Astrocyte of the spinal cord (primary cell): ENCODE measurements around the gene KHK.

Experiments
- DNase-seq: peaks from one replicate; pipeline ENCODE4 v3.0.0; 2011; ENCODE audit warnings: low read depth, low spot score
- H3K4me3 ChIP-seq: 2 replicates; pipeline ENCODE4 v1.5.1; 2011; ENCODE audit warnings: low read depth, mild to moderate bottlenecking, low read length, moderate library complexity
- CTCF ChIP-seq: IDR thresholded peaks from 2 replicates; pipeline ENCODE4 v1.5.1; 2012; ENCODE audit warnings: low read depth, mild to moderate bottlenecking, low read length, inconsistent platforms
- in situ Hi-C: cut with HindIII; loops from 2 replicates; pipeline ENCODE4 v1.10.0; 2017; ENCODE audit warnings: low sequenced_read_pairs

The KHK gene

DNA sequence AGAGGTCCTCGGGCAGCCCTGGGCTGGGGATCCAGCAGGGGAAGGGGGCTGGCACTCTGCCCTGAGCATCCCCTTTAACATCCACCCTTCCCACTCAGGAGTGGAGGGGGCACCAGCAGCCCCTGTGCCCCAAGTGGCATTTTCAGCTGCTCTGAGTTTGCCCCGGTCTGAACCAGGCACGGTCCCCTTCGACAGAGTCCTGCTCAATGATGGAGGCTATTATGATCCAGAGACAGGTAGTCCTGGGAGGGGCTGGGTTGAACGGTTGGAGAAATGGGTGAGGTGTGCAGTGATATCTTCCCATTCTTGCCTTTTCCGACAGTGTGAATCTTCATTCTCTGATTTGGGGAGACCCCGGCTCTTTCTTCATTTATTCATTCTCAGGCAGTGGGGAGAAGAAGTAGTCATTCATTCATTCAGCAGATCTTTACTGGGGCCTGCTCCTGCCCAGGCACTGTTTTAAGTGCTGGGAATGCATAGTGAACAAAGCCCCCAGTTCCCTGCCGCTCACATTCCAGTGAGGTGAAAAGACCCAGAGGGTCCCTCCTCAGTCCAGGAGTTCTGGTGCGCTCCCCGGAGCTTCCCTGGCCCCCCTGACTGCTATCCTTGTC lies 1.4 kb upstream of the KHK start:
- no peak for DNase-seq
- H3K4me3 ChIP-seq = peak overlapping the region; percentile 51
- TF ChIP-seq CTCF = no peak
- in situ Hi-C loops = no loop called here

GRCh38 chr2:27085673-27086089 lies 891 bp upstream of the KHK start:
- peak; percentile 70 for DNase-seq
- H3K4me3 ChIP-seq = peak overlapping the region; percentile 51
- TF ChIP-seq CTCF = peak; percentile 56
- in situ Hi-C loops = no loop called here

DNA sequence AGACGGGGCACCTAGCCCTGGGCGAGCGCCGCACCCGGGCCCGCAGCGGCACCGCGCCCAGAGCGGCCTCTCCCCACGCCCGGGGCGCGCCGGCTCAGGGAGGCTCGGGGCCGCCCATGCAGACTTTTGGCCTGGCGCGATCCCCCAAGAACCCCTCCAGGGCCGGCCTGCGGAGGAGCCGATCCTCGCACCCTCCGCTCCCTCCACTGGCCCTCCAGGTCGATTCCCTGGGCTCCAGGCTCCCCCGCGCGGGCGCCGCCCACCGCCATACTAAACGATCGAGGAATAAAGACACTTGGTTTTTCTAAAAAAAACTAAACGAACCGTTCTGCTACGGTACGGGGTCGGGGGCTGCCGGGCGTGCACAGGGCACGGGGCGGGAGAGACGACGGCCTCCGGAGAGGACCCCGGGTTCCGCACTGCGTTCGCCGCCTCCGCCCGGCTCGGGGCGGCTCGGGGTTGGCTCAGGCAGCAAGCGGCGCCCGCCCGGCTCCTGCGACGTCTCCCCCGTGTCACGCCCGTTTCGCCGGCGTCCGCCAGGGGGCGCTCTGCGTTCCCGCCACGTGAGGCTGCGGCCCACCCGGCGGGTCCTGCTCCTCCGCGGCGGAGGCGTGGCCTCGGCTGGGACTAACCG lies 365 bp upstream of the KHK start:
- in situ Hi-C loops = no loop called here
- peak overlapping the region; percentile 51 for H3K4me3 ChIP-seq
- DNase-seq = peak; percentile 91
- TF ChIP-seq CTCF = peak; percentile 68

DNA sequence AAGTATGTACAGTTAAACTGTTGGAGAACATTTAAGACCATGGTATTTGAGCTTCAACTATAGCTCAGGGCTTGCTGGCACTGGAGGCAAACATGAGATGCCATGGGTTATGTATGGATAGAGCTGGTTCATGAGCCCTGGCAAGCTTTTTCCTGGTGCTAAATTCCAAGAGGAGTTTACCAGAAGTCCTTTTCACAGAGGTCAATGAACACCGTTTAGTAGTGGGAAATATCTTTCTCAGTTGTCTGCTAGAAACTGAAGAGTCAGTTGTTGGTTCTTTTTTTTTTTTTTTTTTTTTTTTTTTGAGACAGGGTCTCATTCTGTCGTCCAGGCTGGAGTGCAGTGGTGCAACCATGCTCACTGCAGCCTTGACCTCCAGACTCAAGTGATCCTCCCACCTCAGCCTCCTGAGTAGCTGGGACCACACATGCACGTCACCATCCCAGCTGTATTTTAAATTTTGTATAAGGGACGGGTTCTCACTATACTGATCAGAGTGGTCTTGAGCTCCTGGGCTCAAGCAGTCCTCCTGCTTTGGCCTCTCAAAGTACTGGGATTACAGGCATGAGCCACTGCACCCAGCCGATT lies 1.3 kb downstream of the KHK start:
- in situ Hi-C loops = no loop called here
- no peak for DNase-seq
- no peak overlapping the region for H3K4me3 ChIP-seq
- TF ChIP-seq CTCF = no peak

GRCh38 chr2:27088634-27089033 lies 2.1 kb downstream of the KHK start:
- in situ Hi-C loops = no loop called here
- no peak for TF ChIP-seq CTCF
- no peak for DNase-seq

DNA sequence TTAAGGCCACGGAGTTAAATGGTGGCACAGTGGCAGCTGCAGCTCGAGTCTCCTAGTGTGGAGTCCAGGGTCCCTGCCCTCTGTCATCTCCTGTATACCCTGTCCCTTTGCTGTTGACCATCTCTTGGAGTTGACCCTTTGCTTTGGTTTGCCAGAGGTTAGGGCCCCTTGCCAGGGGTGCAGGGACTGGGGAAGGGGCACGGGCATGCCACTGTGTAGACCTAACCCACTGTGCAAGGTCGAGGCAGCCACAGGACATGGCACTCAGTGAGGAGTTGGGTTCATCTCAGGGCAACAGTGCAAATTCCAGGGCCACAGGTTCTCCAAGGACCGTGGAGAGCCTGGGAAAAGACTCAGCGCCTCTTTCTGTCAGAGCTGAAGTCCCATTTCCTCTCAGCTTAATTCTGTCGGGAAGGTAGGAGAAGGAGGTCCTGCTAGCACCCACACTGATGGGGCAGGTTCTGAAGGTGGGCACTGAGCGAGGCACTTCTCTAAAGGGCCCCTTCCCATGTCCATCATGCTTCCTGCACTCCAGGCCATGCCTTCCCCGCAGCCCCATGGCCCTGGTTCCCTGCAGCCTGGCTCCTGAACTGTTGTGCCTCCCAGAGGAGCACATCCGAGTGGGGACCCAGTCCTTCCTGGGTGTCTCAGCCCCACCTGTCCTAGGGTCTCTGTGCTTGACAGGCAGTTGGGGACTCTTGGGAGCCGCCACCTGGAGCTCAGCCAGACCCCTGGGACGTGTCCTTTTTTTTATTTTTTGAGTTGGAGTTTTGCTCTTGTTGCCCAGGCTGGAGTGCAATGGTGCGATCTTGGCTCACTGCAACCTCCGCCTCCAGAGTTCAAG lies 2.8 kb downstream of the KHK start:
- DNase-seq = no peak
- no peak overlapping the region for H3K4me3 ChIP-seq
- no peak for TF ChIP-seq CTCF
- in situ Hi-C loops = no loop called here

More at GRCh38 chr2:27088634-27089033, 2.1 kb downstream of the KHK start:
- H3K4me3 ChIP-seq = no peak overlapping the region
